ENCODE results near the gene WASF1.
"Not testable (repeated sequence)": the region's sequence is repeated elsewhere in the genome, so short reads cannot be mapped to it uniquely, and the experiment has no call there.

Gene WASF1

GRCh38 chr6:110173506-110174132 lies 5.9 kb downstream of the WASF1 start:
- no peak for DNase-seq (ENCODE audit: low read depth)

- DNase-seq (ENCODE audit: low read depth), result no peak
Measured at GRCh38 chr6:110170081-110170480, 9.4 kb downstream of the WASF1 start.

- DNase-seq (ENCODE audit: low read depth), result no peak
Measured at GRCh38 chr6:110158479-110158878, 21.0 kb downstream of the WASF1 start.

GRCh38 chr6:110147870-110148269 lies 31.6 kb downstream of the WASF1 start:
- DNase-seq (ENCODE audit: low read depth), result no peak

- DNase-seq (ENCODE audit: low read depth), result peak; percentile 90
Measured at GRCh38 chr6:110140650-110141049, 38.8 kb downstream of the WASF1 start.

- no peak for DNase-seq (ENCODE audit: low read depth)
Measured at GRCh38 chr6:110139052-110139451, 40.4 kb downstream of the WASF1 start.

- DNase-seq (ENCODE audit: low read depth), result no peak
Measured at GRCh38 chr6:110137924-110138887, 41.3 kb downstream of the WASF1 start.

- no peak for DNase-seq (ENCODE audit: low read depth)
Measured at GRCh38 chr6:110130362-110130761, 49.1 kb downstream of the WASF1 start.

GRCh38 chr6:110128418-110128817 lies 51.1 kb downstream of the WASF1 start:
- DNase-seq (ENCODE audit: low read depth), result no peak

- no peak for DNase-seq (ENCODE audit: low read depth)
Measured at GRCh38 chr6:110125361-110125760, 54.1 kb downstream of the WASF1 start.

GRCh38 chr6:110121655-110122054 lies 57.8 kb downstream of the WASF1 start:
- not testable (repeated sequence) for DNase-seq (ENCODE audit: low read depth)

GRCh38 chr6:110116258-110116657 lies 63.2 kb downstream of the WASF1 start:
- DNase-seq (ENCODE audit: low read depth), result no peak

GRCh38 chr6:110114004-110114403 lies 65.5 kb downstream of the WASF1 start:
- no peak for DNase-seq (ENCODE audit: low read depth)

- no peak for DNase-seq (ENCODE audit: low read depth)
Measured at GRCh38 chr6:110105296-110105695, 74.2 kb downstream of the WASF1 start.

GRCh38 chr6:110103260-110103659 lies 76.2 kb downstream of the WASF1 start:
- DNase-seq (ENCODE audit: low read depth), result no peak

GRCh38 chr6:110102411-110102810 lies 77.1 kb downstream of the WASF1 start:
- DNase-seq (ENCODE audit: low read depth), result no peak

- no peak for DNase-seq (ENCODE audit: low read depth)
Measured at GRCh38 chr6:110101885-110102284, 77.6 kb downstream of the WASF1 start.

- no peak for DNase-seq (ENCODE audit: low read depth)
Measured at GRCh38 chr6:110098511-110099116, 80.9 kb downstream of the WASF1 start.

GRCh38 chr6:110097443-110097842 lies 82.0 kb downstream of the WASF1 start:
- DNase-seq (ENCODE audit: low read depth), result no peak

- DNase-seq (ENCODE audit: low read depth), result no peak
Measured at GRCh38 chr6:110095935-110096334, 83.5 kb downstream of the WASF1 start.

- DNase-seq (ENCODE audit: low read depth), result no peak
Measured at GRCh38 chr6:110095101-110095500, 84.4 kb downstream of the WASF1 start.

- no peak for DNase-seq (ENCODE audit: low read depth)
Measured at GRCh38 chr6:110093981-110094380, 85.5 kb downstream of the WASF1 start.

GRCh38 chr6:110090876-110091275 lies 88.6 kb downstream of the WASF1 start:
- DNase-seq (ENCODE audit: low read depth), result no peak
